Smooth muscle cell of the coronary artery (primary cell): ENCODE results near the gene ZBTB22. TPM values are rescaled to one million over a fixed set of nuclear protein-coding genes. Genes with fewer than 3 reads are reported as not detected.

ENCODE experiments used
- total RNA-seq: library from RNA; depleted of rRNA; stranded (reverse); fragments of >200 nt; gene quantifications from 2 replicates; pipeline ENCODE4 v1.2.3, GENCODE V29; 2014; ENCODE audit warnings: low replicate concordance

The ZBTB22 gene, protein sequence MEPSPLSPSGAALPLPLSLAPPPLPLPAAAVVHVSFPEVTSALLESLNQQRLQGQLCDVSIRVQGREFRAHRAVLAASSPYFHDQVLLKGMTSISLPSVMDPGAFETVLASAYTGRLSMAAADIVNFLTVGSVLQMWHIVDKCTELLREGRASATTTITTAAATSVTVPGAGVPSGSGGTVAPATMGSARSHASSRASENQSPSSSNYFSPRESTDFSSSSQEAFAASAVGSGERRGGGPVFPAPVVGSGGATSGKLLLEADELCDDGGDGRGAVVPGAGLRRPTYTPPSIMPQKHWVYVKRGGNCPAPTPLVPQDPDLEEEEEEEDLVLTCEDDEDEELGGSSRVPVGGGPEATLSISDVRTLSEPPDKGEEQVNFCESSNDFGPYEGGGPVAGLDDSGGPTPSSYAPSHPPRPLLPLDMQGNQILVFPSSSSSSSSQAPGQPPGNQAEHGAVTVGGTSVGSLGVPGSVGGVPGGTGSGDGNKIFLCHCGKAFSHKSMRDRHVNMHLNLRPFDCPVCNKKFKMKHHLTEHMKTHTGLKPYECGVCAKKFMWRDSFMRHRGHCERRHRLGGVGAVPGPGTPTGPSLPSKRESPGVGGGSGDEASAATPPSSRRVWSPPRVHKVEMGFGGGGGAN
- 18.6 and 24.5 TPM in 2 replicates for total RNA-seq

GRCh38 chr6:33317669-33318425, at the start of gene ZBTB22:
Gene ZBTB22 (minus strand): TSS chr6:33317744. CDS start chr6:33316916, 828 bp downstream.

GRCh38 chr6:33313709-33314514, 3.6 kb downstream of the ZBTB22 start, which contains the start of gene TAPBP:
Gene TAPBP (minus strand): TSS chr6:33314078. CDS start chr6:33314041, 37 bp downstream.

GRCh38 chr6:33298773-33299236, 18.7 kb downstream of the ZBTB22 start, which contains the start of gene RGL2:
Gene RGL2 (minus strand): TSS chr6:33298942. CDS start chr6:33298610, 332 bp downstream.

GRCh38 chr6:33288921-33289783, 28.4 kb downstream of the ZBTB22 start, which contains the start of the genes PFDN6 and WDR46:
Gene PFDN6 (plus strand): TSS chr6:33289601. CDS start chr6:33289857, 256 bp downstream.
Gene WDR46 (minus strand): TSS chr6:33289239. CDS start chr6:33289170, 69 bp downstream.

DNA sequence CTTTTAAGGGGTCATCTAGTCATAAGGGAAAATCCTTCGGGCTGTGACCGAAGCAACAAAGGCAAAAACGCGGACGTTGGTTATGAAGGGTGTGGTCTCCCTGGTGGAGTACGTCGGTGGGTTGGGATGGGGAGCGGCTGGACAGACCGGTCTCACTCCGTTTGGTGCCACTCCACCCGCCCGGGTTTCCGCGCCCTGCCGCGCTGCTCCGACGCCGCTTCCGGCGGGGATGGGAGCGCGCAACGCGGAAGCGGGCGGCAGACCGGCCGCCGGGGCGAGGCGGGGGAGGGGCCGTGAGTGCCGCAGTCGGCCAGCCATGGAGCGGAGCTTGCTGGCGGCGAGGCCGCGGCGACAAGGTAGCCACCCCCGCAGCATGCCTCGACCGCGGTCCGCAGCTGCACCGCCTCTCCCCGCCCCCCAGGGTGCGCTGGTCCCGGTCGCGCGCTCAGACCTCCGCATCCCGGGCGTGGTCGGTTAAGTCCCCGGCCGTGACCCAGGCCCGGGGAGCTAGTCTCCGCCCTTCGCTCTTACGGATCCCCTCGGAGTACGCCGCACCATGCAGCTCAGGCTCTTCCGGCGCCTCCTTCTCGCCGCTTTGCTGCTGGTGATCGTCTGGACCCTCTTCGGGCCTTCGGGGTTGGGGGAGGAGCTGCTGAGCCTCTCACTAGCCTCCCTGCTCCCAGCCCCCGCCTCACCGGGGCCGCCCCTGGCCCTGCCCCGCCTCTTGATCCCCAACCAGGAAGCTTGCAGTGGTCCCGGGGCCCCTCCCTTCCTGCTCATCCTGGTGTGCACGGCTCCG, 40.5 kb downstream of the ZBTB22 start, which contains the start of gene B3GALT4:
B3GALT4 (plus strand) TSS at position 260 of the 799 bp plus-strand sequence; CDS start at position 557, 297 bp downstream.

GRCh38 chr6:33271468-33272274, 45.9 kb downstream of the ZBTB22 start, which contains the start of the genes RPS18 and VPS52:
Gene RPS18 (plus strand): TSS chr6:33272075. CDS start chr6:33272120, 45 bp downstream.
Gene VPS52 (minus strand): TSS chr6:33271876. CDS start chr6:33271675, 201 bp downstream.

Other genes with a start within 250 kb of the ZBTB22 start
- gene HLA-DPA1, start 244.1 kb downstream of the ZBTB22 start, total RNA-seq = 9.7 TPM in 1 of 2 replicates, not detected in the other
- 1.4 and 17.0 TPM in 2 replicates for gene HLA-DPB1, start 241.8 kb downstream of the ZBTB22 start, total RNA-seq
- 0.08 and 0.12 TPM in 2 replicates for gene COL11A2, start 125.3 kb downstream of the ZBTB22 start, total RNA-seq
- gene RXRB, start 117.1 kb downstream of the ZBTB22 start, total RNA-seq = 22.0 and 28.2 TPM in 2 replicates
- 105 and 195 TPM in 2 replicates for gene SLC39A7, start 116.9 kb downstream of the ZBTB22 start, total RNA-seq
- gene HSD17B8, start 113.1 kb downstream of the ZBTB22 start, total RNA-seq = 6.0 and 7.4 TPM in 2 replicates
- gene RING1, start 109.2 kb downstream of the ZBTB22 start, total RNA-seq = 33.6 and 35.0 TPM in 2 replicates
- 30.5 and 41.0 TPM in 2 replicates for gene VPS52, start 45.9 kb downstream of the ZBTB22 start, total RNA-seq
- 6,473 and 12,642 TPM in 2 replicates for gene RPS18, start 45.7 kb downstream of the ZBTB22 start, total RNA-seq
- 2.6 and 5.0 TPM in 2 replicates for gene B3GALT4, start 40.6 kb downstream of the ZBTB22 start, total RNA-seq
- gene WDR46, start 28.5 kb downstream of the ZBTB22 start, total RNA-seq = 112 and 115 TPM in 2 replicates
- gene PFDN6, start 28.1 kb downstream of the ZBTB22 start, total RNA-seq = 30.9 and 45.7 TPM in 2 replicates
- 12.6 and 21.9 TPM in 2 replicates for gene RGL2, start 18.8 kb downstream of the ZBTB22 start, total RNA-seq
- gene TAPBP, start 3.7 kb downstream of the ZBTB22 start, total RNA-seq = 24.9 and 45.6 TPM in 2 replicates
- gene DAXX, start 5.2 kb upstream of the ZBTB22 start, total RNA-seq = 31.6 and 58.4 TPM in 2 replicates
- gene KIFC1, start 74.1 kb upstream of the ZBTB22 start, total RNA-seq = 0.35 and 6.0 TPM in 2 replicates
- gene PHF1, start 93.3 kb upstream of the ZBTB22 start, total RNA-seq = 12.4 and 17.4 TPM in 2 replicates
- gene CUTA, start 100.4 kb upstream of the ZBTB22 start, total RNA-seq = 95.1 and 135 TPM in 2 replicates
- 1.7 and 3.2 TPM in 2 replicates for gene SYNGAP1, start 102.3 kb upstream of the ZBTB22 start, total RNA-seq
- gene ZBTB9, start 136.8 kb upstream of the ZBTB22 start, total RNA-seq = 3.5 and 5.8 TPM in 2 replicates